Activated CD8-positive, alpha-beta memory T cell treated with anti-CD3 and anti-CD28 coated beads for 1 hour (primary cell): ENCODE measurements around the gene NOL4L.
A peak's percentile ranks its signal among the peaks of the same experiment; 100 is the strongest.

Source experiments
- DNase-seq, 2 donors: peaks; one replicate each; pipeline ENCODE4 v3.0.0-alpha.2; 2020; ENCODE audit warnings: low read depth in 1 of 2; ENCODE audit errors: extremely low read depth in 1 of 2

NOL4L gene

DNA sequence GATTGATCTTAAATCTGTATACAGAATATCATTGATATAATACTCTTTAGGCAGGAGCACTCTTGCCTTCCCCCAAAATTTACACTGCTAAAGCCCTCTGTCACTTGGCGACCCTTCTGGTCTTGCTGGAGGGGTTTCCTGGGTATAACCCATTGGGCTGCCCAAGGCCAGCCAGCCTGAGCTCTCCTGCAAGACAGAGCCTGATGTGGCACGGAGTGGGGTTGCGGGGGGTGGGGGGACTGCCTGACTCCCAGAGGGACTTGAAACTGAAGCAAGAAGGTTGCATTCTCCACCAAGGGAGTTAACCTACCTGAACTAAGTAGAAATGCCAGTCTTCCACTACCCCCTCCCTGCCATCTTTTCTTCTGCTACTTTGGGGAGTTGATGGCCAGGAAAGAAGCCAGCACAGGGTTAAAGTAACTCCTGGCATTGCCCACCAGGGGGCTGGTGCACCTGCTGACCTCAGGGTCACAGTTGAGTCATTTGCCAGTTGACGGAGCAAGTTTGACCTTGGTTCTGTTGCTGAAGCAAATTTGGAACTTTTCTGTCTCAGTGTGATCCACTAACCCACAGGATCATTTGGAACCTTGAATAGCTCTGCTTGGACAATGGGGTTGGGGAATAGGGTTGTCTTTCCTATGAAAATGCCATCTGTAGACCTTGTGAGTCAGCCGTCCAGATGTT lies 147.6 kb downstream of the NOL4L start:
- DNase-seq: no peak

DNA sequence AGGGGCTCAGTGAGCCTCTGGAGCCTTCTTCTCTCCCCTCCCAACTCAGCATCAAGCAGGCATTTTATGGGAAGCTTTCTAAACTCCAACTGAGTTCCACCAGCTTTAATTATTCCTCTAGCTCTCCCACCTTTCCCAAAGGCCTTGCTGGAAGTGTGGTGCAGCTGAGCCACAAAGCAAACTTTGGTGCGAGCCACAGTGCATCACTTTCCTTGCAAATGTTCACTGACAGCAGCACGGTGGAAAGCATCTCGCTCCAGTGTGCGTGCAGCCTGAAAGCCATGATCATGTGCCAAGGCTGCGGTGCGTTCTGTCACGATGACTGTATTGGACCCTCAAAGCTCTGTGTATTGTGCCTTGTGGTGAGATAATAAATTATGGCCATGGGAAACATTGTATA lies 148.2 kb downstream of the NOL4L start:
- DNase-seq: no peak

- DNase-seq: no peak
Measured at GRCh38 chr20:32436142-32436861, 148.8 kb downstream of the NOL4L start.

GRCh38 chr20:32435449-32436107 lies 149.6 kb downstream of the NOL4L start:
- DNase-seq: no peak

GRCh38 chr20:32434434-32434833 lies 150.7 kb downstream of the NOL4L start:
- DNase-seq: no peak

DNA sequence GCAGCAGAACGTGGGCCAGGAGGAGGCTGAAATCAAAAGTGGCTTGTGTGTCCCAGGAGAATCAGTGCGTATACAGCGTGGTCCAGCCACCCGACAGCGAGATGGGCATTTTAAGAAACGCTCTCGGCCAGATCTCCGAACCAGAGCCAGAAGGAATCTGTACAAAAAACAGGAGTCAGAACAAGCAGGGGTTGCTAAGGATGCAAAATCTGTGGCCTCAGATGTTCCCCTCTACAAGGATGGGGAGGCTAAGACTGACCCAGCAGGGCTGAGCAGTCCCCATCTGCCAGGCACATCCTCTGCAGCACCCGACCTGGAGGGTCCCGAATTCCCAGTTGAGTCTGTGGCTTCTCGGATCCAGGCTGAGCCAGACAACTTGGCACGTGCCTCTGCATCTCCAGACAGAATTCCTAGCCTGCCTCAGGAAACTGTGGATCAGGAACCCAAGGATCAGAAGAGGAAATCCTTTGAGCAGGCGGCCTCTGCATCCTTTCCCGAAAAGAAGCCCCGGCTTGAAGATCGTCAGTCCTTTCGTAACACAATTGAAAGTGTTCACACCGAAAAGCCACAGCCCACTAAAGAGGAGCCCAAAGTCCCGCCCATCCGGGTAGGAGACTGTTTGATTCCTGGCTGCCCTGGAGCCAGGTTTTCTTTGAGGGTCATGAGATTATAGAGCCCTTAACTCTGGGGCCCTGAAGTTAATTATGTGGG lies 151.7 kb downstream of the NOL4L start:
- no peak for DNase-seq

DNA sequence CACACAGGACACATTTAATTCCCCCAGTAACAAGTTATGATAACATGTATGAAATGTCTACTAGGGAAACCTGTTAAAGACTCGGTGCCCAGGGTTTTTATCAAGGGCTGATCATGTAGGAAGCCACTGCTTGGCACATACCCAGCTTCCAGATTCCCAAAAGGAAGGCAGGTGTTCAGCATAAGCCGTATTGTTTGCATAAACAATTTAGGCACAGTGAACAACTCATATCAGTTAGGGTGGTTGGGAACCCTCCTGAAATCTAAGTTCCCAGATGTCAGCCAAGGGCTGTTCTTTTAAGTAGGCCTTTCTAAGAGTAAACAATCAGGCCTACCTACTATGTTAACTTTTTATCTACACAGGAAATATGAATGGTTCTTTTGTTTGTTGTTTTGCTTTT lies 152.9 kb downstream of the NOL4L start:
- DNase-seq: no peak

GRCh38 chr20:32431457-32431856 lies 153.7 kb downstream of the NOL4L start:
- DNase-seq: no peak

GRCh38 chr20:32429745-32430360 lies 155.3 kb downstream of the NOL4L start:
- DNase-seq: no peak

DNA sequence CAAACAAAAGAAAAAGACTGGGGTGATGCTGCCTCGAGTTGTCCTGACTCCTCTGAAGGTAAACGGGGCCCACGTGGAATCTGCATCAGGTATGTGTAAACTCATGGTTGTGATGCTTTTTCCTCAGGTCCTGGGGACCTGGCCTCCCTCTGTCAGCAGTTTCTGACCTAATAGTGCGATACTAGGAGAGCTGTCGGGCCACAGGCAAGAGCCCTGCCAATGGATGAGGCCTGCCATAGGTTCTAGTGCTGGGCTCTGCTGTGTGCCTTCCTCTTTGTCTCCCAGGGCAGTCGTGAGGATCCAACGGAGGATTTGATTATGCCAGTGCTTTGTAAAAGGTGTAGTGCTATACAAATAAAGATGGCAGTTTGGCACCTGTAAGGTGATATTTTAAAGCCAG lies 155.8 kb downstream of the NOL4L start:
- DNase-seq: no peak

- no peak for DNase-seq
Measured at GRCh38 chr20:32427996-32428395, 157.1 kb downstream of the NOL4L start.

DNA sequence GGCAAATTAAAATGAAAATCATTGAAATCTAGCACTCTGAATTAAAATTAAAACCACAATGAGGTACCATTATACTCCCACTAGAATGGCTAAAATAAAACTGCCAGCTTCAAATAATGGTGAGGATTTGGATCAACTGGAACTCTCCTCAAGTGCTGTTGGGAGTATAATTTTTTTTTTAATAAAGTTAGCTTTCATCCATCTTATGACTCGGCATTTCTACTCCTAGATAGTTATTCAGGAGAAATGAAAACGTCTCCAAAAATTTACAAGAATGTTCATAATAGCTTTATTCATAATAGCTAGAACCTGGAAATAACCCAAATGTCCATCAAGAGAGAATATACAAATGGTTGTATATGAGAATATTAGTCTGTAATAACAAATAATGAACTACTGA lies 163.8 kb downstream of the NOL4L start:
- no peak for DNase-seq

- no peak for DNase-seq
Measured at GRCh38 chr20:32418376-32418775, 166.8 kb downstream of the NOL4L start.

DNA sequence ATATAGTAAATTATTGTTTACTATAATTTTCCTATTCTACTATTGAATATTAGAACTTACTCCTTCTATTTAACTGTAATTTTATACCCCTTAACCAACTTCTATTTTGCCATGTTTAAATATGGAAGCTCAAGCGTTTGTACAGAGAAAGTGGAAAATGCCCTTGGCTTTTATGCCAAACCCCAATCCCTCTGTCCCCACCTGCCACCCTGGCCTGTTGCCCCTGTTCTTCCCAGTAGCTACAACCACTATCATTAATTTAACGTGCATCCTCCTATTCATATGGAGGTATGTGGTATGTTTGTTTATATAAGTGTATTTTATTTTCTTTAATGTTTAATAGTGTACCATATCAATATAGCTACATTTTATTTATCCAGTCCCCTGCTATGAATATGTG lies 168.9 kb downstream of the NOL4L start:
- no peak for DNase-seq

- DNase-seq: no peak
Measured at GRCh38 chr20:32415494-32415893, 169.6 kb downstream of the NOL4L start.

DNA sequence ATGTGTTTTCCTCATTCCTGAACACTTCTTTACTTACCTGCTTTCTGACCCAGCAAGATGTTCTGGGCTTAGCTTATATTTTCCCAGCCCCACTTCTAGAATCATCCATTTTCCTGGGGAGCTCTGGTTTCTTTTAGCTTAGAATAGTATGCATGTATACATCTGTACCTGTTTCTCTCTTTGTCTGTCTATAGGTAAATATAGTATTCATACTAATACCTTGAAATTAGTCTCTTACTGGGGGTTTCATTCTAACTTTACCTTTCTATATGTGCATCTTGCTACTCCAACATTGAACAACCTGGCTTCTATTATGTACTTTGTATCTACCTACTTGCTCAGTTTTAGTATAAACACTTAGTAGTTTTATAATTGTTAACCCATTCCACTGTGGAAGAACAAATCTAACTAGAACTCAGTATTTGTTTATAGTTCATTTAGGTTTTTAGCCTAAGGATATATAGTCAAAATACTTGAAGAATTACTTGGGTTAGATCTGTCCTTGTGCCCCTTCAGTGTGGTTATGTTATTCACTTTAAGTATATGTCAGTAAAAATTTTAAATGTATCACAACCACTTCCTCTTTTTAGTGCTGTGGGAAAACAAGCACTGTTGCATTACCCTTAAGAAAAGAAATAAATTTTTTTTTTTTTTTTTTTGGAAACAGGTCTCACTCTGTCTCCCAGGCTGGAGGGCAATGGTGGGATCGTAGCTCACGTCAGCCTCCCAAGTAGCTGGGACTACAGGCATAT lies 173.0 kb downstream of the NOL4L start:
- DNase-seq: no peak

GRCh38 chr20:32407131-32407750 lies 177.9 kb downstream of the NOL4L start:
- peak; percentile 36 to 40 for DNase-seq

- DNase-seq: no peak
Measured at GRCh38 chr20:32406701-32407100, 178.4 kb downstream of the NOL4L start.

DNA sequence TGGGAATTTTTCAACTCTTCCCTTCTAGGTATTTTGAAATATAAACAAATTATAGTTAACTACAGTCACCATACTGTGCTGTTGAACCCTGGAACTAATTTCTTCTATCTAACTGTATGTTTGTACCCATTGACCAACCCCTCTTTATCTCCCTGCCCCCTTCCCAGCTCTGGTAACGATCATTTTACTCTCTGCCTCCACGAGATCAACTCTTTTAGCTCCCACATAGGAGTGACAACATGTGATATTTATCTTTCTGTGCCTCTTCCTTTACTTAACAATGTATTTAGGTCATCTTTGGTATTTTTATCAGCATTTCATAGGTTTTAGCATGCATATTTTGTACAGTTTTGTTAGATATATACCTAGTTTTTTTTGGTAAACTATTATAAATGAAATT lies 181.1 kb downstream of the NOL4L start:
- DNase-seq: no peak

- DNase-seq: no peak
Measured at GRCh38 chr20:32400476-32400875, 184.7 kb downstream of the NOL4L start.
